GM23338 (cell line): ENCODE measurements around the gene PBX3. TPM values are rescaled to one million over a fixed set of nuclear protein-coding genes. Genes with fewer than 3 reads are reported as not detected.

Source experiments
- ATAC-seq: fragments of 200-7000 bp; cut with Tn5 transposase; 3 replicates; pipeline ENCODE4 v1.9.1; 2020
- DNase-seq: peaks from one replicate; pipeline ENCODE4 v3.0.0-alpha.2; 2015; ENCODE audit warnings: low spot score
- H2AFZ ChIP-seq: fragments of 200-600 bp; sonication (generic); 2 replicates; pipeline ENCODE4 v1.8.0; 2016; ENCODE audit warnings: antibody characterized with exemption, mild to moderate bottlenecking, moderate library complexity
- H3F3A ChIP-seq: fragments of 200-600 bp; sonication (generic); replicated peaks from 2 replicates; pipeline ENCODE4 v1.8.0; 2017; ENCODE audit warnings: antibody characterized with exemption, mixed run types, low read depth
- H3K27ac ChIP-seq: fragments of 200-600 bp; sonication (generic); 2 replicates; pipeline ENCODE4 v1.6.1; 2016; ENCODE audit warnings: low read depth
- H3K27me3 ChIP-seq: fragments of 200-600 bp; sonication (generic); 2 replicates; pipeline ENCODE4 v1.8.0; 2016; ENCODE audit warnings: mild to moderate bottlenecking, mixed run types, moderate library complexity; ENCODE audit not compliant: insufficient read depth
- H3K36me3 ChIP-seq: fragments of 200-600 bp; sonication (generic); 2 replicates; pipeline ENCODE4 v1.8.0; 2016; ENCODE audit warnings: mild to moderate bottlenecking; ENCODE audit not compliant: insufficient read depth
- H3K4me1 ChIP-seq: fragments of 200-600 bp; sonication (generic); 2 replicates; pipeline ENCODE4 v1.8.0; 2016; ENCODE audit warnings: mild to moderate bottlenecking, moderate library complexity; ENCODE audit not compliant: insufficient read depth
- H3K4me2 ChIP-seq: fragments of 200-600 bp; sonication (generic); 2 replicates; pipeline ENCODE4 v1.7.1; 2017; ENCODE audit warnings: mixed run types
- H3K4me3 ChIP-seq: fragments of 200-600 bp; sonication (generic); 2 replicates; pipeline ENCODE4 v1.6.1; 2016; ENCODE audit warnings: mixed run types
- H3K79me2 ChIP-seq: fragments of 200-600 bp; sonication (generic); replicated peaks from 2 replicates; pipeline ENCODE4 v1.8.0; 2017; ENCODE audit warnings: mild to moderate bottlenecking; ENCODE audit not compliant: insufficient read depth
- H3K9me2 ChIP-seq: fragments of 200-600 bp; sonication (generic); 2 replicates; pipeline ENCODE4 v1.8.0; 2017; ENCODE audit not compliant: insufficient read depth
- H4K20me1 ChIP-seq: fragments of 200-600 bp; sonication (generic); replicated peaks from 2 replicates; pipeline ENCODE4 v1.8.0; 2017; ENCODE audit warnings: mild to moderate bottlenecking; ENCODE audit not compliant: insufficient read depth
- H3K27ac Mint-ChIP-seq: 2 replicates; pipeline ENCODE4 v1.8.0; 2020; ENCODE audit warnings: inconsistent platforms, mild to moderate bottlenecking, moderate library complexity, mixed read lengths
- H3K27me3 Mint-ChIP-seq: 3 replicates; pipeline ENCODE4 v1.8.0; 2022; ENCODE audit warnings: low read depth, mild to moderate bottlenecking, moderate library complexity, mixed read lengths, inconsistent platforms; ENCODE audit not compliant: insufficient read depth, poor library complexity
- H3K36me3 Mint-ChIP-seq: 3 replicates; pipeline ENCODE4 v1.8.0; 2021; ENCODE audit warnings: low read depth, mild to moderate bottlenecking, inconsistent platforms, moderate library complexity, mixed read lengths
- H3K4me1 Mint-ChIP-seq: 3 replicates; pipeline ENCODE4 v1.8.0; 2020; ENCODE audit warnings: mild to moderate bottlenecking, inconsistent platforms, mixed read lengths
- H3K4me3 Mint-ChIP-seq: 3 replicates; pipeline ENCODE4 v1.8.0; 2021; ENCODE audit warnings: moderate library complexity, mild to moderate bottlenecking, inconsistent platforms, mixed read lengths
- H3K9me3 Mint-ChIP-seq: 3 replicates; pipeline ENCODE4 v1.8.0; 2020; ENCODE audit warnings: moderate library complexity, mild to moderate bottlenecking, inconsistent platforms, mixed read lengths
- CREB1 ChIP-seq: fragments of 250-450 bp; sonication (Bioruptor Pico); IDR thresholded peaks from 2 replicates; pipeline ENCODE4 v1.5.0; 2020; ENCODE audit warnings: low read depth, mild to moderate bottlenecking, moderate library complexity
- EZH2 ChIP-seq: fragments of 200-600 bp; sonication (generic); IDR thresholded peaks from one replicate; pipeline ENCODE4 v1.8.0; 2017; ENCODE audit warnings: antibody characterized with exemption, mild to moderate bottlenecking, low read depth; ENCODE audit not compliant: unreplicated experiment
- EZH2phosphoT487 ChIP-seq: fragments of 200-600 bp; sonication (generic); IDR thresholded peaks from one replicate; pipeline ENCODE4 v1.8.1; 2018; ENCODE audit warnings: antibody characterized with exemption; ENCODE audit not compliant: unreplicated experiment
- JUNB ChIP-seq: IDR thresholded peaks from one replicate; pipeline ENCODE4 v1.6.1; 2016; ENCODE audit warnings: antibody characterized with exemption; ENCODE audit not compliant: unreplicated experiment
- NANOG ChIP-seq: IDR thresholded peaks from 2 replicates; pipeline ENCODE4 v1.6.1; 2016; ENCODE audit warnings: antibody characterized with exemption, borderline replicate concordance
- POLR2AphosphoS5 ChIP-seq: IDR thresholded peaks from 2 replicates; pipeline ENCODE4 v1.6.1; 2016; ENCODE audit warnings: antibody characterized with exemption, low read depth
- STAT1 ChIP-seq: IDR thresholded peaks from one replicate; pipeline ENCODE4 v1.6.1; 2016; ENCODE audit warnings: antibody characterized with exemption; ENCODE audit not compliant: unreplicated experiment
- ZNF114 ChIP-seq: fragments of 250-450 bp; sonication (Bioruptor Pico); IDR thresholded peaks from 2 replicates; pipeline ENCODE4 v1.5.0; 2020; ENCODE audit warnings: mild to moderate bottlenecking, moderate library complexity
- ZNF331 ChIP-seq: fragments of 250-450 bp; sonication (Bioruptor Pico); IDR thresholded peaks from 2 replicates; pipeline ENCODE4 v1.5.0; 2020; ENCODE audit warnings: low read depth, mild to moderate bottlenecking, moderate library complexity
- polyA plus RNA-seq: library from polyadenylated mRNA; unstranded; fragments of >200 nt; fragmentation: Nextera tagmentation; extraction: Ambion mirVana; gene quantifications from 2 replicates; pipeline ENCODE4 v1.2.1, GENCODE V29; 2016
- total RNA-seq: library from RNA; depleted of rRNA; stranded (reverse); fragments of >200 nt; shearing (Covaris generic); gene quantifications from 2 replicates; pipeline ENCODE4 v1.2.3, GENCODE V29; 2014
- TF ChIP-seq, protein P1 (sequence below): IDR thresholded peaks from one replicate; pipeline ENCODE4 v1.6.1; 2018; ENCODE audit warnings: antibody characterized with exemption; ENCODE audit not compliant: unreplicated experiment
- TF ChIP-seq, protein P2 (sequence below): fragments of 250-450 bp; sonication (Bioruptor Pico); IDR thresholded peaks from 2 replicates; pipeline ENCODE4 v1.5.0; 2020; ENCODE audit warnings: mild to moderate bottlenecking, moderate library complexity
- TF ChIP-seq, protein P3 (sequence below), 2 experiments: fragments of 200-600 bp in 1 of 2; sonication (generic) in 1 of 2; conservative IDR thresholded peaks; 2 replicates each; pipeline versions ENCODE4 v1.5.1 to v1.6.1; 2016 to 2017; ENCODE audit warnings: antibody characterized with exemption in 2 of 2, low read depth in 2 of 2, mild to moderate bottlenecking in 2 of 2, moderate library complexity in 1 of 2
- TF ChIP-seq, protein P4 (sequence below): IDR thresholded peaks from 2 replicates; pipeline ENCODE4 v1.6.1; 2016; ENCODE audit warnings: antibody characterized with exemption

PBX3 gene
- total and polyA plus RNA-seq, 2 experiments from 2014 or later = 28.9 to 50.5 TPM

DNA sequence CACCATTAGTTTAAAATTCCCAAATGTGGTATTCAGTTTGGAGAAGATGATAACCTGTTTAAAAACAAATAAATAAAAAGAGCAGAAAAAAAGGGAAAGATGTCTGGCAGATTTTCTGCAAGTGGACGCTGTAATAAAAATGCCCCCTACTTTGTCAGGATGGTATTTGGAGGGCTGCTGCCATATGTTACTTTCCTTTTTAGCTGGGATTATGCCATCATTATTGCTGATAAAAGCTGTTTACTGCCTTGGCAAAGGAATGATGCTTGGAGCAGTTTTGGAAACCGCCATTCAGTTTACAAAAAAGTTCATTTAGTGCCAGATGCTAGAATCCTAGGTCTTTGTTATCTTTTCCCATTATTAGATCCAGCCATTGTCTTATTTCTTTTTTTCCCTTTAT is 104.8 kb downstream of the PBX3 start:
- DNase-seq (no peak), ATAC-seq (no peak)
- peaks cover 7% of the 10 kb centered on the region for H4K20me1 ChIP-seq
- Mint-ChIP-seq H3K4me3 (no peak overlapping the region), H3K9me3 (no peaks in the 10 kb centered on the region), H3K36me3 (no peaks in the 10 kb centered on the region), H3K4me1 (peaks cover 21% of the 10 kb centered on the region), H3K27me3 (no peaks in the 10 kb centered on the region), H3K27ac (peak overlapping the region; percentile 51; the same call in 1 of the 2 replicates)
- TF ChIP-seq, protein P1, sequence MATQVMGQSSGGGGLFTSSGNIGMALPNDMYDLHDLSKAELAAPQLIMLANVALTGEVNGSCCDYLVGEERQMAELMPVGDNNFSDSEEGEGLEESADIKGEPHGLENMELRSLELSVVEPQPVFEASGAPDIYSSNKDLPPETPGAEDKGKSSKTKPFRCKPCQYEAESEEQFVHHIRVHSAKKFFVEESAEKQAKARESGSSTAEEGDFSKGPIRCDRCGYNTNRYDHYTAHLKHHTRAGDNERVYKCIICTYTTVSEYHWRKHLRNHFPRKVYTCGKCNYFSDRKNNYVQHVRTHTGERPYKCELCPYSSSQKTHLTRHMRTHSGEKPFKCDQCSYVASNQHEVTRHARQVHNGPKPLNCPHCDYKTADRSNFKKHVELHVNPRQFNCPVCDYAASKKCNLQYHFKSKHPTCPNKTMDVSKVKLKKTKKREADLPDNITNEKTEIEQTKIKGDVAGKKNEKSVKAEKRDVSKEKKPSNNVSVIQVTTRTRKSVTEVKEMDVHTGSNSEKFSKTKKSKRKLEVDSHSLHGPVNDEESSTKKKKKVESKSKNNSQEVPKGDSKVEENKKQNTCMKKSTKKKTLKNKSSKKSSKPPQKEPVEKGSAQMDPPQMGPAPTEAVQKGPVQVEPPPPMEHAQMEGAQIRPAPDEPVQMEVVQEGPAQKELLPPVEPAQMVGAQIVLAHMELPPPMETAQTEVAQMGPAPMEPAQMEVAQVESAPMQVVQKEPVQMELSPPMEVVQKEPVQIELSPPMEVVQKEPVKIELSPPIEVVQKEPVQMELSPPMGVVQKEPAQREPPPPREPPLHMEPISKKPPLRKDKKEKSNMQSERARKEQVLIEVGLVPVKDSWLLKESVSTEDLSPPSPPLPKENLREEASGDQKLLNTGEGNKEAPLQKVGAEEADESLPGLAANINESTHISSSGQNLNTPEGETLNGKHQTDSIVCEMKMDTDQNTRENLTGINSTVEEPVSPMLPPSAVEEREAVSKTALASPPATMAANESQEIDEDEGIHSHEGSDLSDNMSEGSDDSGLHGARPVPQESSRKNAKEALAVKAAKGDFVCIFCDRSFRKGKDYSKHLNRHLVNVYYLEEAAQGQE = no peak
- TF ChIP-seq CREB1 (no peak), STAT1 (no peak), ZNF331 (no peak), NANOG (no peak), POLR2AphosphoS5 (no peak), ZNF114 (CRISPR knock-in tag) (no peak), EZH2phosphoT487 (no peak), JUNB (no peak), EZH2 (no peak)
- TF ChIP-seq, protein P2, sequence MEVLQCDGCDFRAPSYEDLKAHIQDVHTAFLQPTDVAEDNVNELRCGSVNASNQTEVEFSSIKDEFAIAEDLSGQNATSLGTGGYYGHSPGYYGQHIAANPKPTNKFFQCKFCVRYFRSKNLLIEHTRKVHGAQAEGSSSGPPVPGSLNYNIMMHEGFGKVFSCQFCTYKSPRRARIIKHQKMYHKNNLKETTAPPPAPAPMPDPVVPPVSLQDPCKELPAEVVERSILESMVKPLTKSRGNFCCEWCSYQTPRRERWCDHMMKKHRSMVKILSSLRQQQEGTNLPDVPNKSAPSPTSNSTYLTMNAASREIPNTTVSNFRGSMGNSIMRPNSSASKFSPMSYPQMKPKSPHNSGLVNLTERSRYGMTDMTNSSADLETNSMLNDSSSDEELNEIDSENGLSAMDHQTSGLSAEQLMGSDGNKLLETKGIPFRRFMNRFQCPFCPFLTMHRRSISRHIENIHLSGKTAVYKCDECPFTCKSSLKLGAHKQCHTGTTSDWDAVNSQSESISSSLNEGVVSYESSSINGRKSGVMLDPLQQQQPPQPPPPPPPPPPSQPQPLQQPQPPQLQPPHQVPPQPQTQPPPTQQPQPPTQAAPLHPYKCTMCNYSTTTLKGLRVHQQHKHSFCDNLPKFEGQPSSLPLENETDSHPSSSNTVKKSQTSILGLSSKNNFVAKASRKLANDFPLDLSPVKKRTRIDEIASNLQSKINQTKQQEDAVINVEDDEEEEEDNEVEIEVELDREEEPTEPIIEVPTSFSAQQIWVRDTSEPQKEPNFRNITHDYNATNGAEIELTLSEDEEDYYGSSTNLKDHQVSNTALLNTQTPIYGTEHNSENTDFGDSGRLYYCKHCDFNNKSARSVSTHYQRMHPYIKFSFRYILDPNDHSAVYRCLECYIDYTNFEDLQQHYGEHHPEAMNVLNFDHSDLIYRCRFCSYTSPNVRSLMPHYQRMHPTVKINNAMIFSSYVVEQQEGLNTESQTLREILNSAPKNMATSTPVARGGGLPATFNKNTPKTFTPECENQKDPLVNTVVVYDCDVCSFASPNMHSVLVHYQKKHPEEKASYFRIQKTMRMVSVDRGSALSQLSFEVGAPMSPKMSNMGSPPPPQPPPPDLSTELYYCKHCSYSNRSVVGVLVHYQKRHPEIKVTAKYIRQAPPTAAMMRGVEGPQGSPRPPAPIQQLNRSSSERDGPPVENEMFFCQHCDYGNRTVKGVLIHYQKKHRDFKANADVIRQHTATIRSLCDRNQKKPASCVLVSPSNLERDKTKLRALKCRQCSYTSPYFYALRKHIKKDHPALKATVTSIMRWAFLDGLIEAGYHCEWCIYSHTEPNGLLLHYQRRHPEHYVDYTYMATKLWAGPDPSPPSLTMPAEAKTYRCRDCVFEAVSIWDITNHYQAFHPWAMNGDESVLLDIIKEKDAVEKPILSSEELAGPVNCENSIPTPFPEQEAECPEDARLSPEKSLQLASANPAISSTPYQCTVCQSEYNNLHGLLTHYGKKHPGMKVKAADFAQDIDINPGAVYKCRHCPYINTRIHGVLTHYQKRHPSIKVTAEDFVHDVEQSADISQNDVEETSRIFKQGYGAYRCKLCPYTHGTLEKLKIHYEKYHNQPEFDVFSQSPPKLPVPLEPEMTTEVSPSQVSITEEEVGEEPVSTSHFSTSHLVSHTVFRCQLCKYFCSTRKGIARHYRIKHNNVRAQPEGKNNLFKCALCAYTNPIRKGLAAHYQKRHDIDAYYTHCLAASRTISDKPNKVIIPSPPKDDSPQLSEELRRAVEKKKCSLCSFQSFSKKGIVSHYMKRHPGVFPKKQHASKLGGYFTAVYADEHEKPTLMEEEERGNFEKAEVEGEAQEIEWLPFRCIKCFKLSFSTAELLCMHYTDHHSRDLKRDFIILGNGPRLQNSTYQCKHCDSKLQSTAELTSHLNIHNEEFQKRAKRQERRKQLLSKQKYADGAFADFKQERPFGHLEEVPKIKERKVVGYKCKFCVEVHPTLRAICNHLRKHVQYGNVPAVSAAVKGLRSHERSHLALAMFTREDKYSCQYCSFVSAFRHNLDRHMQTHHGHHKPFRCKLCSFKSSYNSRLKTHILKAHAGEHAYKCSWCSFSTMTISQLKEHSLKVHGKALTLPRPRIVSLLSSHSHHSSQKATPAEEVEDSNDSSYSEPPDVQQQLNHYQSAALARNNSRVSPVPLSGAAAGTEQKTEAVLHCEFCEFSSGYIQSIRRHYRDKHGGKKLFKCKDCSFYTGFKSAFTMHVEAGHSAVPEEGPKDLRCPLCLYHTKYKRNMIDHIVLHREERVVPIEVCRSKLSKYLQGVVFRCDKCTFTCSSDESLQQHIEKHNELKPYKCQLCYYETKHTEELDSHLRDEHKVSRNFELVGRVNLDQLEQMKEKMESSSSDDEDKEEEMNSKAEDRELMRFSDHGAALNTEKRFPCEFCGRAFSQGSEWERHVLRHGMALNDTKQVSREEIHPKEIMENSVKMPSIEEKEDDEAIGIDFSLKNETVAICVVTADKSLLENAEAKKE (CRISPR knock-in tag) = no peak
- TF ChIP-seq, protein P3, sequence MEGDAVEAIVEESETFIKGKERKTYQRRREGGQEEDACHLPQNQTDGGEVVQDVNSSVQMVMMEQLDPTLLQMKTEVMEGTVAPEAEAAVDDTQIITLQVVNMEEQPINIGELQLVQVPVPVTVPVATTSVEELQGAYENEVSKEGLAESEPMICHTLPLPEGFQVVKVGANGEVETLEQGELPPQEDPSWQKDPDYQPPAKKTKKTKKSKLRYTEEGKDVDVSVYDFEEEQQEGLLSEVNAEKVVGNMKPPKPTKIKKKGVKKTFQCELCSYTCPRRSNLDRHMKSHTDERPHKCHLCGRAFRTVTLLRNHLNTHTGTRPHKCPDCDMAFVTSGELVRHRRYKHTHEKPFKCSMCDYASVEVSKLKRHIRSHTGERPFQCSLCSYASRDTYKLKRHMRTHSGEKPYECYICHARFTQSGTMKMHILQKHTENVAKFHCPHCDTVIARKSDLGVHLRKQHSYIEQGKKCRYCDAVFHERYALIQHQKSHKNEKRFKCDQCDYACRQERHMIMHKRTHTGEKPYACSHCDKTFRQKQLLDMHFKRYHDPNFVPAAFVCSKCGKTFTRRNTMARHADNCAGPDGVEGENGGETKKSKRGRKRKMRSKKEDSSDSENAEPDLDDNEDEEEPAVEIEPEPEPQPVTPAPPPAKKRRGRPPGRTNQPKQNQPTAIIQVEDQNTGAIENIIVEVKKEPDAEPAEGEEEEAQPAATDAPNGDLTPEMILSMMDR (conservative IDR thresholded peaks at IDR 0.05; ENCODE audit: low read depth in 2 of 2) = no peak
- TF ChIP-seq, protein P4, sequence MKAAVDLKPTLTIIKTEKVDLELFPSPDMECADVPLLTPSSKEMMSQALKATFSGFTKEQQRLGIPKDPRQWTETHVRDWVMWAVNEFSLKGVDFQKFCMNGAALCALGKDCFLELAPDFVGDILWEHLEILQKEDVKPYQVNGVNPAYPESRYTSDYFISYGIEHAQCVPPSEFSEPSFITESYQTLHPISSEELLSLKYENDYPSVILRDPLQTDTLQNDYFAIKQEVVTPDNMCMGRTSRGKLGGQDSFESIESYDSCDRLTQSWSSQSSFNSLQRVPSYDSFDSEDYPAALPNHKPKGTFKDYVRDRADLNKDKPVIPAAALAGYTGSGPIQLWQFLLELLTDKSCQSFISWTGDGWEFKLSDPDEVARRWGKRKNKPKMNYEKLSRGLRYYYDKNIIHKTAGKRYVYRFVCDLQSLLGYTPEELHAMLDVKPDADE = no peak
- no peaks in the 10 kb centered on the region for H3K27me3 ChIP-seq
- H3K9me2 ChIP-seq = no peaks in the 10 kb centered on the region
- no peak overlapping the region for H3K4me2 ChIP-seq
- peaks cover 96% of the 10 kb centered on the region for H3K79me2 ChIP-seq
- no peaks in the 10 kb centered on the region for H3K36me3 ChIP-seq
- H3K4me1 ChIP-seq = peaks cover 10% of the 10 kb centered on the region
- no peak overlapping the region for H2AFZ ChIP-seq
- H3K27ac ChIP-seq = no peak overlapping the region
- H3K4me3 ChIP-seq = no peak overlapping the region
- no peaks in the 10 kb centered on the region for H3F3A ChIP-seq
